NCI-H146 treated with DMSO at 0.1 percent for 48 hours (cell line): ENCODE results near the gene USP36.

ENCODE experiments used
- DNase-seq: peaks from one replicate; lab custom pipeline; 2025; ENCODE audit not compliant: unreplicated experiment; lab: John Stamatoyannopoulos, UW

The USP36 gene

DNA sequence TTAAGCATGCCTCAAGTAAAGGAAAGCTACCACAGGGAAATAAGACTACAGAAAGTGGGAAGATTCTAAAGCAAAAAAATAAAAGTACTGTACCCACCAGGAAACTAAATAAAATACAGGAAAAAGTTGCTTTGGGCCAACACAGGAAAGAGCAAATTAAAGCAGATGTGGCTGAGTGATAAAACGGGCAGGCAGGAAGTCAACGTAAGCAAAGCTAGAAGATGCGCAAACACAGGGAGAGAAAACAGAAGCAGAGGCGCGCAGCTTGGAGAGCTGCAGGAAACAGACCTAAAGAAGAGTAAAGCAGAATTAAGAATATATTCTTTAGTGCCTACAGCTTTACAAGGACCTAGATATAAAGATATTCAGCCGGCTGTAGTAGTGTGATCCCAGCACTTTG, 21.7 kb downstream of the USP36 start:
- no peak for DNase-seq

GRCh38 chr17:78818152-78818846, 22.3 kb downstream of the USP36 start:
- DNase-seq = no peak

DNA sequence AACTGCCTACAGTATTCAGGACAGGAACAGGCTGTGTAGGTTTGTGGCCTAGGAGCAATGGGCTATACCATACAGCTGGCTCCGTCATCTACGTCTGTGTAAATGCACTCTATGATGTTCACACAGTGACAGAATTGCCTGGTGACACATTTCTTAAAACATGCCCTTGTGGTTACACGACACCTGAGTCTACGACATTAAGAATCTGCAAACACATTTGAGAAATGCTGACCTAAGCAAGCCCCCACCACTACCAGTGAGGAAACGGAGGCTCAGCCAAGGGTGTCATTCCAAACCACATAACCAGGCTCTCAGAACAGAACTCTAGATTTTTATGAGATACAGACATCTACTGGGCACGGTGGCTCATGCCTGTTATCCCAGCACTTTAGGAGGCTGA, 23.5 kb downstream of the USP36 start:
- no peak for DNase-seq

DNA sequence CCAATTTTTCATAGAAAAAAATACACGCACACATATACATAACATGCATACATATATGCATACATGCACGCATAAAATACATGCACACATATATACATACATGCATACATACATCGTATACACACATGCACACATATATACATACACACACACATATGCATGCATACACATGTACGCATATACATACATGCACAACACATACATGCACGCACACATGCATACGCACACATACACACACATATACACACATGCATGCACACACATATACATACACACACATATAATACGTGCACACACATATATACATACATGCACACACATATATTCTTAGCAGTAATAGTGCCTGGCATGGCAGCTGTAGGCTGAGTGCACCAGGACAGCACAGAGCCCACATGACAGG, 24.9 kb downstream of the USP36 start:
- DNase-seq = no peak

DNA sequence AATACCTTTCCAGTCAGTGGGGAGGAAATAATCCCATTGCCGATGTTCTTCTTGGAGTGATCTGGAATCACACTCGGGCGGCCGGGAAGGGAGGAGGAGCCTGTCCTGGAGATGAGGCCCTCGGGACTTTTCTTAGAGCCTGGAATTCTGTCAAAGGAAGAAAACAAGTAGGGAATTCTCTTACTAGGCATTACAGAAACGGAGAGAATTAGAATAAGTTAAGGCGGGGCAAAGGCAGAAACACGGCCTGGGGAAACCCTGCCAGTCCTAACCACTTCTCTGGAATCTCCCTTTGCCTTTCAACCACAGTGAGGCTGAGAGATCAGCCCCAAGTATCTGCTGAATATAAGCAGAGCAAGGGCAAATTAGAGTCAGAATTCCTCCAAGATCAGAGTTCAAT, 27.8 kb downstream of the USP36 start:
- DNase-seq = no peak

DNA sequence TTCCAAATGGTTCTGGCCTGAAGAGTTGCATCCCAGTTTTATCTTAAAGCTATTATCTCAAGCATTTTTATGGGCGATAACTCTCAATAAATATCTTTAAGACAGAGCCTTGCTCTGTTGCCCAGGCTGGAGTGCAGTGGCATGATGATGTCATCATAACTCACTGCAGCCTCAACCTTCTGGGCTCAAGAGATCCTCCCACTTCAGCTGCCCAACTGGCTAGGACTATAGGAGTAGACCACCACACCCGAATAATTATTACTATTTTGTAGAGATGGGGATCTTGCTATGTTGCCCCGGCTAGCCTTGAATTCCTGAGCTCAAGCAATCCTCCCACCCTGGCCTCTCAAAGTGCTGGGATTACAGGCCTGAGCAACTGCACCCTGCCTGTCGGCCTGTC, 32.5 kb downstream of the USP36 start:
- DNase-seq = no peak

DNA sequence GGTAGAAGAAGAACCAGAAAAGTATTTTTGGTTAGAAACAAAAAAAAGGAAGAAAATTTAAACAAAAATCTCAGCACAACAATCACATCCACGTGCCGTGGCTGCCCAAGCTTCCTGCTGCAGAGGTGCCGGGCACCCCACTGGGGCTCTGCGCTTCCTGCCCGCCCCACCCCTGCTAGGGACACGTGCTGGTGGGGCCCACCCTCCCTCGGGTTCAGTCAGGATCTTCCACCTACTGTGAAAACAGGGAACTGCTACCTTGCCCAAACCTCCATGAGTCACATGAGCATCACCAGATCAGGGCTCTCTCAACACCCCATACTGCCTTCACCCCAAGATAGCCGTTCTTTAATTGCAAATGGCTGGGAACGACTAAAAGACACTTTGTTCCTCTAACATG, 34.2 kb downstream of the USP36 start:
- no peak for DNase-seq

- no peak for DNase-seq
These were observed 35.3 kb downstream of the USP36 start for GRCh38 chr17:78805301-78805700.

GRCh38 chr17:78804777-78805176, 35.8 kb downstream of the USP36 start:
- no peak for DNase-seq

GRCh38 chr17:78803186-78803845, 37.3 kb downstream of the USP36 start:
- DNase-seq = no peak

DNA sequence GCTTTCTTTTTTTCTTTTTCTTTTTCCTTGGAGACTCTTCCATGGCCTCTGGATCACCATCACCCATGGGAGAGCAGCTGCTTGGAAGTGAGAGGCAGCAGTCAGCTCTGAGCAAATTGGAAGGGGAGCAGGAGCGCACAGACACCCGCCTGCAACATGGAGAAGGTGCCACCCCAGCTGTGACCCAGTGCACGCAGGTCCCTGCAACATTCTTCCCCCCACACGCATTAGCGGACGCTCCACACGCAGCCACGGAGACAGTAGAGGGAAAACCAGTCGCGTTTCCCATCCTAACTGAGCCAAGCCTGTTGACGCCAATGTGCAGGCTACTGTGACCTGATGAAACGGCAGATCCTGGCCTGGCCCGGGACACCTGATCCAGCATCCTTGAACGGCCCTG, 38.2 kb downstream of the USP36 start:
- no peak for DNase-seq

DNA sequence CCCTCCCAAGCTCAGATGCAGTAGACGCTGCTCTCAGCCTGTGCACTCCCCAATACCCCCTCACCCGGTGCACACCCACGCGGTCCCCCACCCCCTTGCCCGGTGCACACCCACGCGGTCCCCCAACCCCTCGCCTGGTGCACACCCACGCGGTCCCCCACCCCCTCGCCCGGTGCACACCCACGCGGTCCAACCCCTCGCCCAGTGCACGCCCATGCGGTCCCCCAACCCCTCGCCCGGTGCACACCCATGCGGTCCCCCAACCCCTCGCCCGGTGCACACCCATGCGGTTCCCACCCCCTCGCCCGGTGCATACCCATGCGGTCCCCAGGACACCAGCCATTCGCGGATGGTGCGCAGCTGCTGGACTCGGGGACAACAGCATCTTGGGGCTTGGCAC, 38.6 kb downstream of the USP36 start:
- DNase-seq = no peak

- no peak for DNase-seq
These were observed 40.3 kb downstream of the USP36 start for GRCh38 chr17:78800132-78800931.

GRCh38 chr17:78798695-78799559, 41.7 kb downstream of the USP36 start:
- DNase-seq = no peak

GRCh38 chr17:78797691-78798585, 42.7 kb downstream of the USP36 start:
- no peak for DNase-seq

GRCh38 chr17:78797213-78797612, 43.4 kb downstream of the USP36 start:
- DNase-seq = no peak

DNA sequence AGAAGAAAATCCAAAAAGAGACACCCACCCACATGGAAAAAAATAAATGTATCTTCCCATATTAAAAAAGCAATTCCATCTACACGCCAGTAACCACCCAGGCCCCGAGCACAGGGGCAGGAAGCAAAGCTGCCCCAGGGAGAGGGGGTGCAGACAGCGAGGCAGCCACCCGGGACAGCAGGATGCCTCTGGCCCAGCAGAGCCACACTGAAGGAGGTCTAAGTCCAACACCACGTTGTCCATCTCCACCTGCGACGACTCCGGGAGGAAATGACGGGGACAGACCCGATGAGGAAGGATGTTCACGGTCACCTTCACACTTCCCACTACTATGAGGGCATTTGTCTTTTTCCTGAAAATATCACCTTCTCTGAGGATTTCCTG, 44.1 kb downstream of the USP36 start:
- no peak for DNase-seq

DNA sequence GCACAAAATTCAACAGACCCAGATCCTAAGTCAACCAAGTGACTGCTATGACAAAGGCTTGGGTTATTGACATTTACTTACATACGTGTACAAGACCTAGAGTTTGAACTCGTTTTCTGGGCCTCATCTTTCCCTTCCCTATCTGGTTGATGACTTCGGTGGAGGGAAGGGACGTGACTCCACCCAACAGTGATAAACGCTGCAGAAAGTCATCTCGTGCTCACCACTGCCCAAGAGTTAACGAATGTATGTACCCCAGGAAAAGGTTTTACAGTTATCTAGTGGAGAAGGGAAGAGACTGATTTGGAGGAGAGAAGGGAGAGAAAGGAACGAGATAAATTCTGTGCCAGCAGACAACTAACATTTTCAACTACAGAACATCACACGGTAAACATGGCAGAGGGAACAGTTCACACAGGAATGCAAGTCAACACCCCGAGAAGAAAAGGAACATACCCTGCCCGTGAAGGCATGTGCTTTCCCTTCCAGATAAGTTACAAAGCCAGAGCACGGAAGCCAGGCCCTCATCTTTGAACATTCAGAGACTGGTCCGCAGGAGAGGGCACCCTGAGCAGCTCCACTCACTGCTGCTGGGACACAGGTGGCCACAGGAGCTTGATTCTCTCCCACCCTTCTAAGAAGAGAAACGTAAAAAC, 44.6 kb downstream of the USP36 start:
- DNase-seq = no peak

DNA sequence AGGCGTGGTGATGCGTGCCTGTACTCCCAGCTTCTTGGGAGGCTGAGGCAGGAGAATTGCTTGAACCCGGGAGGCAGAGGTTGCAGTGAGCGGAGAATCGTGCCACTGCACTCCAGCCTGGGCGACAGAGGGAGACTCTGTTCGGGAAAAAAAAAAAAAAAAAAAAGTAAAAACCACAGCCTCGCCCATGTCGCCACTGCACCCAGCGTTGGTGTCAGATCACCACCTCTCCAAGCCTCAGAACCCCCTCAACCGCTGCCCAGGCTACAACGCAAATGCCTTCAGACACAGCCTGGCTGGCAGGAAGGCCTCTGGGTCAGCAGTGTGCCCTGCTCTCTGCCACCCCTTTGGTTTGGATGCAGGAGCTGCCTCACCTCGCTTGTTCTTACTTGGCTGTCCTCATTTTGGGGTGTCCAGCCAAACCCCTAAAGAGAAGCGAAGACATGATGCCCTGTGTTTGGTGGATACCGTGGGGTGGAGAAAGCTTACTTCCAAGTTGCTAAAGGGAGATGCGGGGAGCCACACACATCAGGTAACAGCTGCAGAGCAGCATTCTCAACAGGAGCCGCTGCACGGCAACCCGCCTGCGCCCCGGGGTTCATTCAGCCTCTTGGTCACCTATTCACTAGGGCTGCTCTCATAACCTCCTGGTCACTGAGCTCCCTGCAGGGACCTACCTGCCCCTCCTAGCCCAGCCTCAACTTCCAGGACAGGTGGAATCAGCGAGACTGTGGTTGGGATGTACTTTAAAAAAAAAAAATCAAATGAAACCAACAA, 45.6 kb downstream of the USP36 start:
- DNase-seq = no peak
